GM12891 (cell line): Measurements from ENCODE around the gene FRMD8.
"Not testable (repeated sequence)": the region's sequence is repeated elsewhere in the genome, so short reads cannot be mapped to it uniquely, and the experiment has no call there.

Experiments
- PAX5 ChIP-seq: IDR thresholded peaks from 2 replicates; pipeline ENCODE4 v1.6.1; 2011; ENCODE audit warnings: low read length, moderate library complexity, mild to moderate bottlenecking; ENCODE audit not compliant: insufficient read depth, severe bottlenecking
- POLR2A ChIP-seq: IDR thresholded peaks from 2 replicates; pipeline ENCODE4 v1.6.1; 2011; ENCODE audit warnings: low read depth, low read length, control low read depth
- POLR2AphosphoS5 ChIP-seq: IDR thresholded peaks from 2 replicates; pipeline ENCODE4 v1.6.1; 2011; ENCODE audit warnings: low read depth, low read length, control low read depth
- POU2F2 ChIP-seq: IDR thresholded peaks from 2 replicates; pipeline ENCODE4 v1.6.1; 2011; ENCODE audit warnings: low read depth, mild to moderate bottlenecking, control low read depth, low read length, moderate library complexity
- SPI1 ChIP-seq: IDR thresholded peaks from 2 replicates; pipeline ENCODE4 v1.6.1; 2011; ENCODE audit warnings: low read depth, low read length, control low read depth
- TAF1 ChIP-seq: IDR thresholded peaks from 2 replicates; pipeline ENCODE4 v1.6.1; 2011; ENCODE audit warnings: low read depth, low read length, control low read depth

- not testable (repeated sequence) for TF ChIP-seq POLR2A, PAX5, POLR2AphosphoS5, TAF1, SPI1, POU2F2
Observed at GRCh38 chr11:65452259-65452658, 65.8 kb downstream of the FRMD8 start.
